Measurements from ENCODE around the gene PIWIL4.
"Not testable (repeated sequence)": the region's sequence is repeated elsewhere in the genome, so short reads cannot be mapped to it uniquely, and the experiment has no call there.

The PIWIL4 gene

GRCh38 chr11:94583213-94583865 is 16.2 kb downstream of the PIWIL4 start:
- DNase-seq: no peak
- intact Hi-C loops (cut with DNase I): no loop called here

GRCh38 chr11:94583866-94584500 is 16.8 kb downstream of the PIWIL4 start:
- no peak for DNase-seq
- intact Hi-C loops (cut with DNase I): no loop called here

GRCh38 chr11:94584978-94585377 is 17.8 kb downstream of the PIWIL4 start:
- DNase-seq: no peak
- intact Hi-C loops (cut with DNase I): no loop called here

GRCh38 chr11:94585399-94585798 is 18.2 kb downstream of the PIWIL4 start:
- DNase-seq: no peak
- intact Hi-C loops (cut with DNase I): no loop called here

- intact Hi-C loops (cut with DNase I): no loop called here
- DNase-seq: peak in 1 of 10 donors; percentile 32
Measured at GRCh38 chr11:94586546-94586945, 19.4 kb downstream of the PIWIL4 start.

- intact Hi-C loops (cut with DNase I): no loop called here
- no peak for DNase-seq
Measured at GRCh38 chr11:94586978-94587377, 19.8 kb downstream of the PIWIL4 start.

GRCh38 chr11:94588366-94588942 is 21.3 kb downstream of the PIWIL4 start:
- DNase-seq: no peak
- intact Hi-C loops (cut with DNase I): no loop called here

- no peak for DNase-seq
- intact Hi-C loops (cut with DNase I): no loop called here
Measured at GRCh38 chr11:94590352-94591041, 23.3 kb downstream of the PIWIL4 start.

- intact Hi-C loops (cut with DNase I): no loop called here
- DNase-seq: no peak
Measured at GRCh38 chr11:94593030-94593429, 25.9 kb downstream of the PIWIL4 start.

GRCh38 chr11:94595076-94595475 is 27.9 kb downstream of the PIWIL4 start:
- no peak for DNase-seq
- intact Hi-C loops (cut with DNase I): no loop called here

GRCh38 chr11:94597896-94598295 is 30.7 kb downstream of the PIWIL4 start:
- intact Hi-C loops (cut with DNase I): no loop called here
- DNase-seq: no peak

GRCh38 chr11:94599510-94599909 is 32.3 kb downstream of the PIWIL4 start:
- DNase-seq: no peak
- intact Hi-C loops (cut with DNase I): no loop called here

- DNase-seq: peak in 6 of 10 donors; percentile 49 to 94 (median 64)
- intact Hi-C loops (cut with DNase I): loop anchor here (1.0 kb wide), 1 partner anchor 83 kb away; no protein-coding TSS in a partner anchor
Measured at GRCh38 chr11:94602430-94603372, 35.5 kb downstream of the PIWIL4 start.

GRCh38 chr11:94603587-94603986 is 36.4 kb downstream of the PIWIL4 start:
- intact Hi-C loops (cut with DNase I): loop anchor here (1.0 kb wide), 1 partner anchor 84 kb away; no protein-coding TSS in a partner anchor
- no peak for DNase-seq

GRCh38 chr11:94604482-94604881 is 37.3 kb downstream of the PIWIL4 start:
- no peak for DNase-seq
- intact Hi-C loops (cut with DNase I): no loop called here

GRCh38 chr11:94613120-94613519 is 46.0 kb downstream of the PIWIL4 start:
- intact Hi-C loops (cut with DNase I): no loop called here
- no peak for DNase-seq

- peak in 3 of 10 donors; percentile 17 to 36 (median 20) for DNase-seq
- intact Hi-C loops (cut with DNase I): loop anchor here (2.0 to 10.0 kb wide), 4 partner anchors 274 to 529 kb away; partner anchors contain the start of gene SRSF8
Measured at GRCh38 chr11:94623120-94623735, 56.1 kb downstream of the PIWIL4 start.

- not testable (repeated sequence) for DNase-seq
- intact Hi-C loops (cut with DNase I): loop anchor here (10.0 kb wide), 1 partner anchor 339 kb away; no protein-coding TSS in a partner anchor
Measured at GRCh38 chr11:94625422-94625821, 58.3 kb downstream of the PIWIL4 start.

- intact Hi-C loops (cut with DNase I): loop anchor here (10.0 kb wide), 1 partner anchor 338 kb away; no protein-coding TSS in a partner anchor
- not testable (repeated sequence) for DNase-seq
Measured at GRCh38 chr11:94627003-94627560, 59.9 kb downstream of the PIWIL4 start.
